B cell (primary cell): Measurements from ENCODE around the gene TANC1. TPM values are rescaled to one million over a fixed set of nuclear protein-coding genes. Genes with fewer than 3 reads are reported as not detected.
"Not testable (repeated sequence)": the region's sequence is repeated elsewhere in the genome, so short reads cannot be mapped to it uniquely, and the experiment has no call there.

Source experiments
- ATAC-seq: fragments of 200-7000 bp; cut with Tn5 transposase; one replicate; pipeline ENCODE4 v1.10.0; 2021; ENCODE audit warnings: low read depth, mild to moderate bottlenecking, moderate number of reproducible peaks, moderate library complexity
- CTCF ChIA-PET: fragments of 350-600 bp; sonication (Branson Sonifier 250); formaldehyde crosslinking; loops from one replicate; lab custom pipeline; 2021; ENCODE audit warnings: antibody characterized with exemption, inconsistent platforms; lab: Charles Lee
- POLR2A ChIA-PET: fragments of 350-600 bp; sonication (Branson Sonifier 250); formaldehyde crosslinking; loops from one replicate; lab custom pipeline; 2021; ENCODE audit warnings: antibody characterized with exemption; lab: Charles Lee
- DNase-seq: peaks from one replicate; pipeline ENCODE4 v3.0.0; 2013
- H2AFZ ChIP-seq: 2 replicates; pipeline ENCODE4 v1.6.1; 2012; ENCODE audit warnings: mild to moderate bottlenecking, low read depth, low read length; ENCODE audit not compliant: insufficient read depth, poor library complexity, severe bottlenecking
- H3K27ac ChIP-seq, 2 donors: 1 replicate in 1 of 2; 2 replicates in 1 of 2; pipeline ENCODE4 v1.5.1; 2012 to 2013; ENCODE audit warnings: low read length in 2 of 2, mild to moderate bottlenecking in 2 of 2, moderate library complexity in 1 of 2
- H3K27me3 ChIP-seq, 4 experiments: fragments of 200-600 bp in 1 of 4; sonication (generic) in 1 of 4; replicated peaks in 1 of 4; 1 replicate in 2 of 4; 2 replicates in 2 of 4; pipeline versions ENCODE4 v1.6.1 to v1.7.0; 2013 to 2016; ENCODE audit warnings: low read length in 3 of 4, mild to moderate bottlenecking in 2 of 4, mixed read lengths in 1 of 4, moderate library complexity in 1 of 4; ENCODE audit not compliant: insufficient read depth in 4 of 4, control insufficient read depth in 3 of 4; ENCODE audit errors: control extremely low read depth in 1 of 4
- H3K36me3 ChIP-seq, 2 experiments: replicated peaks in 1 of 2; 1 replicate in 1 of 2; 2 replicates in 1 of 2; pipeline versions ENCODE4 v1.6.1 to v1.7.1; 2013; ENCODE audit warnings: low read length in 1 of 2; ENCODE audit not compliant: insufficient read depth in 2 of 2, control insufficient read depth in 1 of 2; ENCODE audit errors: control extremely low read depth in 1 of 2, extremely low read depth in 1 of 2
- H3K4me1 ChIP-seq, 2 donors: fragments of 200-600 bp in 1 of 2; sonication (generic) in 1 of 2; 1 replicate in 1 of 2; 2 replicates in 1 of 2; pipeline versions ENCODE4 v1.5.1 to v1.6.1; 2013 to 2017; ENCODE audit warnings: low read length in 2 of 2; ENCODE audit not compliant: control insufficient read depth in 2 of 2, insufficient read depth in 2 of 2
- H3K4me2 ChIP-seq: replicated peaks from 2 replicates; pipeline ENCODE3; 2012; ENCODE audit warnings: mild to moderate bottlenecking, low read depth, low read length; ENCODE audit not compliant: poor library complexity, severe bottlenecking
- H3K4me3 ChIP-seq, 5 experiments: fragments of 200-600 bp in 1 of 5; sonication (generic) in 1 of 5; 1 replicate in 3 of 5; 2 replicates in 2 of 5; pipeline versions ENCODE4 v1.5.1 to v1.7.0; 2011 to 2016; ENCODE audit warnings: low read length in 4 of 5, mild to moderate bottlenecking in 4 of 5, low read depth in 2 of 5, control low read depth in 1 of 5, moderate library complexity in 1 of 5; ENCODE audit not compliant: insufficient read depth in 1 of 5; ENCODE audit errors: control extremely low read depth in 1 of 5, extremely low read depth in 1 of 5
- H3K79me2 ChIP-seq: fragments of 200-600 bp; sonication (generic); one replicate; pipeline ENCODE4 v1.6.0; 2016; ENCODE audit warnings: low read length; ENCODE audit not compliant: control insufficient read depth, insufficient read depth
- H3K9ac ChIP-seq: fragments of 200-600 bp; sonication (generic); 2 replicates; pipeline ENCODE4 v1.6.1; 2017; ENCODE audit warnings: mild to moderate bottlenecking, low read length, moderate library complexity
- H3K9me3 ChIP-seq, 3 donors: one replicate each; pipeline versions ENCODE4 v1.6.1 to v1.7.1; 2013; ENCODE audit warnings: low read length in 2 of 3; ENCODE audit not compliant: control insufficient read depth in 2 of 3, insufficient read depth in 1 of 3; ENCODE audit errors: control extremely low read depth in 1 of 3
- H4K20me1 ChIP-seq: 2 replicates; pipeline ENCODE4 v1.6.0; 2012; ENCODE audit warnings: mild to moderate bottlenecking, low read length; ENCODE audit not compliant: insufficient read depth, control insufficient read depth, poor library complexity, severe bottlenecking
- H3K27ac Mint-ChIP-seq: one replicate; pipeline ENCODE4 v1.8.0; 2021; ENCODE audit warnings: mixed read lengths
- H3K27me3 Mint-ChIP-seq: one replicate; pipeline ENCODE4 v1.8.0; 2021; ENCODE audit warnings: mixed read lengths
- H3K4me1 Mint-ChIP-seq: one replicate; pipeline ENCODE4 v1.8.0; 2021; ENCODE audit warnings: mixed read lengths
- H3K4me3 Mint-ChIP-seq: one replicate; pipeline ENCODE4 v1.8.0; 2021; ENCODE audit warnings: mixed read lengths
- H3K9me3 Mint-ChIP-seq: one replicate; pipeline ENCODE4 v1.8.0; 2022; ENCODE audit warnings: mixed read lengths; ENCODE audit not compliant: insufficient read depth
- CTCF ChIP-seq: fragments of 200-600 bp; IDR thresholded peaks from one replicate; pipeline ENCODE4 v1.8.0; 2022; ENCODE audit warnings: antibody characterized with exemption, mild to moderate bottlenecking
- EZH2 ChIP-seq: IDR thresholded peaks from 2 replicates; pipeline ENCODE4 v1.6.1; 2012; ENCODE audit warnings: borderline replicate concordance, low read depth, mild to moderate bottlenecking, moderate library complexity, low read length; ENCODE audit not compliant: insufficient read depth, poor library complexity, severe bottlenecking
- WGBS: methylation state at CpG from one replicate; pipeline ENCODE4 v1.1.5; 2013; ENCODE audit warnings: missing lambda C conversion rate; ENCODE audit not compliant: insufficient coverage; 5-methylcytosine and 5-hydroxymethylcytosine counted together
- intact Hi-C: fragments of 100-400 bp; cut with micrococcal nuclease; formaldehyde crosslinking; loops from one replicate; pipeline ENCODE4 v1.10.0; 2022
- polyA plus RNA-seq: library from polyadenylated mRNA; depleted of rRNA; stranded (reverse); fragments of >200 nt; gene quantifications from 2 replicates; pipeline ENCODE4 v1.2.3, GENCODE V29; 2012
- total RNA-seq, 2 donors: library from RNA; stranded (reverse); fragments of 120-200 nt in 1 of 2; gene quantifications; 1 replicate in 1 of 2; 2 replicates in 1 of 2; pipeline versions ENCODE4 v1.2.3 to v1.2.4, GENCODE V29; 2013 to 2022

Gene TANC1
- total and polyA plus RNA-seq, 2 donors (not counting 1 experiment from before 2014, with no cell fraction given): 0.13 TPM; not detected in 1

- no peak overlapping the region for H2AFZ ChIP-seq
- H3K4me1 Mint-ChIP-seq: peaks cover 2% of the 10 kb centered on the region
- H3K79me2 ChIP-seq: no peaks in the 10 kb centered on the region
- intact Hi-C loops: no loop called here
- no peak overlapping the region for H3K9ac ChIP-seq
- H3K4me3 ChIP-seq: no peak overlapping the region
- no peaks in the 10 kb centered on the region for H3K27me3 ChIP-seq
- POLR2A ChIA-PET: no interaction called here
- no peaks in the 10 kb centered on the region for H3K9me3 Mint-ChIP-seq
- no peak overlapping the region for H3K4me3 Mint-ChIP-seq
- H3K27ac ChIP-seq: no peak overlapping the region
- no peak overlapping the region for H3K4me2 ChIP-seq
- DNase-seq (no peak), ATAC-seq (no peak)
- no peaks in the 10 kb centered on the region for H3K9me3 ChIP-seq
- no peak overlapping the region for H3K27ac Mint-ChIP-seq
- no peaks in the 10 kb centered on the region for H3K4me1 ChIP-seq
- TF ChIP-seq CTCF: no peak
- TF ChIP-seq EZH2: no peak
- no peaks in the 10 kb centered on the region for H4K20me1 ChIP-seq
- CTCF ChIA-PET: no interaction called here
- 93% methylated on average over 2 of the region's 2 CpGs for WGBS
- no peaks in the 10 kb centered on the region for H3K36me3 ChIP-seq
- peaks cover 10% of the 10 kb centered on the region for H3K27me3 Mint-ChIP-seq
Observed at GRCh38 chr2:159140070-159140769, 171.8 kb downstream of the TANC1 start.

GRCh38 chr2:159140821-159141220 is 172.4 kb downstream of the TANC1 start:
- H3K4me3 ChIP-seq, ATAC-seq, H3K9me3 Mint-ChIP-seq, H3K9ac ChIP-seq, H3K4me1 ChIP-seq, DNase-seq, H3K27ac ChIP-seq, H3K27me3 ChIP-seq, H3K4me3 Mint-ChIP-seq, H3K4me1 Mint-ChIP-seq, H2AFZ ChIP-seq, POLR2A ChIA-PET, H3K36me3 ChIP-seq, H3K4me2 ChIP-seq, H4K20me1 ChIP-seq, CTCF ChIA-PET, H3K27ac Mint-ChIP-seq, H3K79me2 ChIP-seq, H3K9me3 ChIP-seq, intact Hi-C loops: not testable (repeated sequence)
- H3K27me3 Mint-ChIP-seq: peaks cover 16% of the 10 kb centered on the region
- 96% methylated on average over 3 of the region's 4 CpGs for WGBS
